WTC11 (cell line): ENCODE results near the gene BLM. TPM values are rescaled to one million over a fixed set of nuclear protein-coding genes. Genes with fewer than 3 reads are reported as not detected.

Source experiments
- ATAC-seq: fragments of 200-7000 bp; cut with Tn5 transposase; 2 replicates; pipeline ENCODE4 v1.10.0; 2021; ENCODE audit warnings: mild to moderate bottlenecking, moderate library complexity
- CTCF ChIA-PET: fragments of 300-600 bp; sonication (Branson Sonifier 250); formaldehyde crosslinking; loops from one replicate; lab custom pipeline; 2021; ENCODE audit warnings: antibody characterized with exemption; lab: Charles Lee
- POLR2A ChIA-PET: fragments of 350-600 bp; sonication (Branson Sonifier 250); formaldehyde crosslinking; loops from one replicate; lab custom pipeline; 2021; ENCODE audit warnings: antibody characterized with exemption; lab: Charles Lee
- DNase-seq: peaks from one replicate; pipeline ENCODE4 v3.0.0; 2021; ENCODE audit warnings: low spot score
- H3K27ac Mint-ChIP-seq: 2 replicates; pipeline ENCODE4 v1.8.0; 2021; ENCODE audit warnings: mixed read lengths
- H3K27me3 Mint-ChIP-seq: 2 replicates; pipeline ENCODE4 v1.8.0; 2021; ENCODE audit warnings: low read depth, mild to moderate bottlenecking, moderate library complexity, mixed read lengths
- H3K36me3 Mint-ChIP-seq: 2 replicates; pipeline ENCODE4 v1.8.0; 2021; ENCODE audit warnings: mixed read lengths
- H3K4me1 Mint-ChIP-seq: 2 replicates; pipeline ENCODE4 v1.8.0; 2022; ENCODE audit warnings: mixed read lengths
- H3K4me3 Mint-ChIP-seq: 2 replicates; pipeline ENCODE4 v1.8.0; 2021; ENCODE audit warnings: mild to moderate bottlenecking, moderate library complexity, mixed read lengths
- H3K9me3 Mint-ChIP-seq: 2 replicates; pipeline ENCODE4 v1.8.0; 2021; ENCODE audit warnings: mixed read lengths
- ATF1 ChIP-seq: sonication (generic); formaldehyde crosslinking; IDR thresholded peaks from 2 replicates; pipeline ENCODE4 v1.8.1; 2023; ENCODE audit warnings: mild to moderate bottlenecking, moderate library complexity, missing genetic modification reagents
- FOXJ3 ChIP-seq: sonication (generic); formaldehyde crosslinking; IDR thresholded peaks from 2 replicates; pipeline ENCODE4 v1.9.0; 2021; ENCODE audit warnings: missing genetic modification reagents, mild to moderate bottlenecking, borderline replicate concordance
- FOXK1 ChIP-seq: sonication (generic); formaldehyde crosslinking; IDR thresholded peaks from 2 replicates; pipeline ENCODE4 v1.8.0; 2022; ENCODE audit warnings: mild to moderate bottlenecking, moderate library complexity, missing genetic modification reagents
- GRHL2 ChIP-seq: fragments of 250-450 bp; sonication (Bioruptor Pico); IDR thresholded peaks from 2 replicates; pipeline ENCODE4 v1.8.0; 2022; ENCODE audit warnings: mild to moderate bottlenecking, moderate library complexity; ENCODE audit not compliant: insufficient replicate concordance, severe bottlenecking
- HMGA2 ChIP-seq: fragments of 250-450 bp; sonication (Bioruptor Pico); IDR thresholded peaks from 2 replicates; pipeline ENCODE4 v1.4.0; 2021; ENCODE audit warnings: mild to moderate bottlenecking, moderate library complexity
- IRF2 ChIP-seq: sonication (generic); formaldehyde crosslinking; IDR thresholded peaks from 2 replicates; pipeline ENCODE4 v1.8.0; 2022; ENCODE audit warnings: low read depth, missing genetic modification reagents, borderline replicate concordance
- KAT7 ChIP-seq: sonication (generic); formaldehyde crosslinking; IDR thresholded peaks from 2 replicates; pipeline ENCODE4 v1.8.1; 2023; ENCODE audit warnings: missing genetic modification reagents, mild to moderate bottlenecking, borderline replicate concordance
- SMAD3 ChIP-seq: sonication (generic); formaldehyde crosslinking; IDR thresholded peaks from 2 replicates; pipeline ENCODE4 v1.8.0; 2022; ENCODE audit warnings: missing genetic modification reagents, mild to moderate bottlenecking, borderline replicate concordance
- TEAD1 ChIP-seq: sonication (generic); formaldehyde crosslinking; IDR thresholded peaks from 2 replicates; pipeline ENCODE4 v1.8.0; 2022; ENCODE audit warnings: mild to moderate bottlenecking, missing genetic modification reagents
- ZBTB21 ChIP-seq: sonication (generic); formaldehyde crosslinking; IDR thresholded peaks from 2 replicates; pipeline ENCODE4 v1.8.1; 2023; ENCODE audit warnings: mild to moderate bottlenecking, missing genetic modification reagents, borderline replicate concordance
- ZNF138 ChIP-seq: sonication (generic); formaldehyde crosslinking; conservative IDR thresholded peaks from 2 replicates; pipeline ENCODE4 v1.8.1; 2022; ENCODE audit warnings: mild to moderate bottlenecking, moderate library complexity, missing genetic modification reagents
- ZNF219 ChIP-seq: sonication (generic); formaldehyde crosslinking; IDR thresholded peaks from 2 replicates; pipeline ENCODE4 v1.8.0; 2023; ENCODE audit warnings: missing genetic modification reagents, mild to moderate bottlenecking, borderline replicate concordance
- ZNF396 ChIP-seq: fragments of 250-450 bp; sonication (Bioruptor Pico); IDR thresholded peaks from 2 replicates; pipeline ENCODE4 v1.8.0; 2021; ENCODE audit warnings: mild to moderate bottlenecking, moderate library complexity, borderline replicate concordance
- ZNF423 ChIP-seq: fragments of 250-450 bp; sonication (Bioruptor Pico); IDR thresholded peaks from 2 replicates; pipeline ENCODE4 v2.1.2; 2022; ENCODE audit warnings: mild to moderate bottlenecking, moderate library complexity
- total RNA-seq: library from RNA; stranded (reverse); gene quantifications from 3 replicates; pipeline ENCODE4 v1.2.3, GENCODE V29; 2021
- TF ChIP-seq, protein P1 (sequence below): sonication (generic); formaldehyde crosslinking; IDR thresholded peaks from 2 replicates; pipeline ENCODE4 v1.8.1; 2022; ENCODE audit warnings: mild to moderate bottlenecking, moderate library complexity, missing genetic modification reagents
- TF ChIP-seq, protein P2 (sequence below): fragments of 200-600 bp; IDR thresholded peaks from 2 replicates; pipeline ENCODE4 v1.8.0; 2022; ENCODE audit warnings: antibody characterized with exemption
- TF ChIP-seq, protein P3 (sequence below): sonication (generic); formaldehyde crosslinking; IDR thresholded peaks from 2 replicates; pipeline ENCODE4 v1.8.1; 2023; ENCODE audit warnings: mild to moderate bottlenecking, missing genetic modification reagents, moderate library complexity
- TF ChIP-seq, protein P4 (sequence below): sonication (generic); formaldehyde crosslinking; conservative IDR thresholded peaks from 2 replicates; pipeline ENCODE4 v1.8.1; 2022; ENCODE audit warnings: mild to moderate bottlenecking, missing genetic modification reagents
- TF ChIP-seq, protein P5 (sequence below): sonication (generic); formaldehyde crosslinking; conservative IDR thresholded peaks from 2 replicates; pipeline ENCODE4 v1.8.1; 2023; ENCODE audit warnings: mild to moderate bottlenecking, low read depth, missing genetic modification reagents, moderate library complexity
- TF ChIP-seq, protein P6 (sequence below): sonication (generic); formaldehyde crosslinking; IDR thresholded peaks from 2 replicates; pipeline ENCODE4 v1.8.0; 2022; ENCODE audit warnings: missing genetic modification reagents
- TF ChIP-seq, protein P7 (sequence below): sonication (generic); formaldehyde crosslinking; IDR thresholded peaks from 2 replicates; pipeline ENCODE4 v1.8.0; 2022; ENCODE audit warnings: mild to moderate bottlenecking, missing genetic modification reagents

BLM gene
- total RNA-seq, 1 experiment from 2014 or later, result 40.5 TPM

DNA sequence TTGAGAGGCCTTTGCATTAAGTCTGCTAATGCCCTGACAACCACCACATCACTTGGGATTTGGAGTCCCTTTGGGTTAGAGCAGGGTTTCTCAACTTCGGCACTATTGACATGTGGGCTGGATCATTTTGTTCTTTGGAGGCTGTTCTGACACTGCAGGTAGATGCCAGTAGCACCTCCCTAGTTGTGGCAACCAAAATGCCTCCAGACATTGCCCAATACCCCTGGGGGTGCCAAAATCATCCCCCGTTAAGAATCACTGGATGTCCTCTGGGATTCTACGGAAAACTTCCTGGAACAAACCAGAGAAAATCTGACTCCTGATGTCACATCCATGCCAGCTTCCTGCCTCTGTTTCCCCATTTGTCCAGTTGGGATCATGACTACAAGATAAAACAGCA is 37.2 kb upstream of the BLM start (continued):
- TF ChIP-seq, protein P1, sequence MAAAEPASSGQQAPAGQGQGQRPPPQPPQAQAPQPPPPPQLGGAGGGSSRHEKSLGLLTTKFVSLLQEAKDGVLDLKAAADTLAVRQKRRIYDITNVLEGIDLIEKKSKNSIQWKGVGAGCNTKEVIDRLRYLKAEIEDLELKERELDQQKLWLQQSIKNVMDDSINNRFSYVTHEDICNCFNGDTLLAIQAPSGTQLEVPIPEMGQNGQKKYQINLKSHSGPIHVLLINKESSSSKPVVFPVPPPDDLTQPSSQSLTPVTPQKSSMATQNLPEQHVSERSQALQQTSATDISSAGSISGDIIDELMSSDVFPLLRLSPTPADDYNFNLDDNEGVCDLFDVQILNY, result no peak
- TF ChIP-seq, protein P2, sequence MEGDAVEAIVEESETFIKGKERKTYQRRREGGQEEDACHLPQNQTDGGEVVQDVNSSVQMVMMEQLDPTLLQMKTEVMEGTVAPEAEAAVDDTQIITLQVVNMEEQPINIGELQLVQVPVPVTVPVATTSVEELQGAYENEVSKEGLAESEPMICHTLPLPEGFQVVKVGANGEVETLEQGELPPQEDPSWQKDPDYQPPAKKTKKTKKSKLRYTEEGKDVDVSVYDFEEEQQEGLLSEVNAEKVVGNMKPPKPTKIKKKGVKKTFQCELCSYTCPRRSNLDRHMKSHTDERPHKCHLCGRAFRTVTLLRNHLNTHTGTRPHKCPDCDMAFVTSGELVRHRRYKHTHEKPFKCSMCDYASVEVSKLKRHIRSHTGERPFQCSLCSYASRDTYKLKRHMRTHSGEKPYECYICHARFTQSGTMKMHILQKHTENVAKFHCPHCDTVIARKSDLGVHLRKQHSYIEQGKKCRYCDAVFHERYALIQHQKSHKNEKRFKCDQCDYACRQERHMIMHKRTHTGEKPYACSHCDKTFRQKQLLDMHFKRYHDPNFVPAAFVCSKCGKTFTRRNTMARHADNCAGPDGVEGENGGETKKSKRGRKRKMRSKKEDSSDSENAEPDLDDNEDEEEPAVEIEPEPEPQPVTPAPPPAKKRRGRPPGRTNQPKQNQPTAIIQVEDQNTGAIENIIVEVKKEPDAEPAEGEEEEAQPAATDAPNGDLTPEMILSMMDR, result no peak
- TF ChIP-seq HMGA2 (CRISPR knock-in tag) (no peak), GRHL2 (CRISPR knock-in tag) (no peak)
- TF ChIP-seq, protein P3, sequence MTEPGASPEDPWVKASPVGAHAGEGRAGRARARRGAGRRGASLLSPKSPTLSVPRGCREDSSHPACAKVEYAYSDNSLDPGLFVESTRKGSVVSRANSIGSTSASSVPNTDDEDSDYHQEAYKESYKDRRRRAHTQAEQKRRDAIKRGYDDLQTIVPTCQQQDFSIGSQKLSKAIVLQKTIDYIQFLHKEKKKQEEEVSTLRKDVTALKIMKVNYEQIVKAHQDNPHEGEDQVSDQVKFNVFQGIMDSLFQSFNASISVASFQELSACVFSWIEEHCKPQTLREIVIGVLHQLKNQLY (CRISPR knock-in tag), result no peak
- TF ChIP-seq, protein P4, sequence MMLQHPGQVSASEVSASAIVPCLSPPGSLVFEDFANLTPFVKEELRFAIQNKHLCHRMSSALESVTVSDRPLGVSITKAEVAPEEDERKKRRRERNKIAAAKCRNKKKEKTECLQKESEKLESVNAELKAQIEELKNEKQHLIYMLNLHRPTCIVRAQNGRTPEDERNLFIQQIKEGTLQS (CRISPR knock-in tag), result no peak
- TF ChIP-seq, protein P5, sequence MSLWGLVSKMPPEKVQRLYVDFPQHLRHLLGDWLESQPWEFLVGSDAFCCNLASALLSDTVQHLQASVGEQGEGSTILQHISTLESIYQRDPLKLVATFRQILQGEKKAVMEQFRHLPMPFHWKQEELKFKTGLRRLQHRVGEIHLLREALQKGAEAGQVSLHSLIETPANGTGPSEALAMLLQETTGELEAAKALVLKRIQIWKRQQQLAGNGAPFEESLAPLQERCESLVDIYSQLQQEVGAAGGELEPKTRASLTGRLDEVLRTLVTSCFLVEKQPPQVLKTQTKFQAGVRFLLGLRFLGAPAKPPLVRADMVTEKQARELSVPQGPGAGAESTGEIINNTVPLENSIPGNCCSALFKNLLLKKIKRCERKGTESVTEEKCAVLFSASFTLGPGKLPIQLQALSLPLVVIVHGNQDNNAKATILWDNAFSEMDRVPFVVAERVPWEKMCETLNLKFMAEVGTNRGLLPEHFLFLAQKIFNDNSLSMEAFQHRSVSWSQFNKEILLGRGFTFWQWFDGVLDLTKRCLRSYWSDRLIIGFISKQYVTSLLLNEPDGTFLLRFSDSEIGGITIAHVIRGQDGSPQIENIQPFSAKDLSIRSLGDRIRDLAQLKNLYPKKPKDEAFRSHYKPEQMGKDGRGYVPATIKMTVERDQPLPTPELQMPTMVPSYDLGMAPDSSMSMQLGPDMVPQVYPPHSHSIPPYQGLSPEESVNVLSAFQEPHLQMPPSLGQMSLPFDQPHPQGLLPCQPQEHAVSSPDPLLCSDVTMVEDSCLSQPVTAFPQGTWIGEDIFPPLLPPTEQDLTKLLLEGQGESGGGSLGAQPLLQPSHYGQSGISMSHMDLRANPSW (CRISPR knock-in tag), result no peak

DNA sequence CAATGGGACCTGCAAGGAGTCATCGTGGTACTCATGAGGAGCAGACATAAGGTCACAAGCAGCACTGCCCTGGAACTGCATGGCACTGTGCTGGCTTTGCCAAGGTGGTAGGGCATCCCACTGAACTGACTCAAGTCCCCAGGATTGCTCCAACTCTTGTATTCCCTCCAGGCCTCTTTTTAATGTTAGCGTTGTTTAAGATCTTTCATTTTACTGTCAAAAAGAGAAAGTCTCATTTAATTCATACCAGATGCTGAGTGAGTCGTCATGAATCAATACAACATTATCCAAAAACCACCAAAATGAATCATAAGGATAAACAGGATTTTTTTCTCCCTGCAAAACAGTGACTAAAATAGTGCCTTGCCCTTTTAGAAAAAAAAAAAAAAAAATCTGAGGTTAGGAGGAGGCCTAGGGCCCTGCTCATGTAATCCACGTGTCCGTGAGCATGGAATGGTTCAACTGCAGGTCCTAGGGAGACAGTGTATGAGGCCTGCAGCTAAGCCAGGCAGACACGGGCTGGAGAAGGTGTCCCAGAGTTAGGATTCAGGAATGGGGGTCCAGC is 36.7 kb upstream of the BLM start:
- no peak overlapping the region for H3K4me3 Mint-ChIP-seq
- ATAC-seq, result no peak
- POLR2A ChIA-PET, result no interaction called here
- H3K36me3 Mint-ChIP-seq, result no peaks in the 10 kb centered on the region
- H3K9me3 Mint-ChIP-seq, result no peaks in the 10 kb centered on the region; the same call in 1 of the 2 replicates
- no peak for DNase-seq
- H3K4me1 Mint-ChIP-seq, result 0 out of 2 replicates have a peak, but pooled peaks cover 3% of the 10 kb centered on the region
- H3K27ac Mint-ChIP-seq, result no peak overlapping the region
- TF ChIP-seq ZNF396 (CRISPR knock-in tag) (no peak), ZBTB21 (no peak), ZNF138 (CRISPR knock-in tag) (no peak), SMAD3 (CRISPR knock-in tag) (no peak), ATF1 (CRISPR knock-in tag) (no peak), ZNF423 (CRISPR knock-in tag) (no peak), TEAD1 (CRISPR knock-in tag) (no peak), FOXK1 (CRISPR knock-in tag) (no peak), IRF2 (no peak), ZNF219 (CRISPR knock-in tag) (no peak), KAT7 (CRISPR knock-in tag) (no peak), FOXJ3 (CRISPR knock-in tag) (no peak)
- TF ChIP-seq, protein P6, sequence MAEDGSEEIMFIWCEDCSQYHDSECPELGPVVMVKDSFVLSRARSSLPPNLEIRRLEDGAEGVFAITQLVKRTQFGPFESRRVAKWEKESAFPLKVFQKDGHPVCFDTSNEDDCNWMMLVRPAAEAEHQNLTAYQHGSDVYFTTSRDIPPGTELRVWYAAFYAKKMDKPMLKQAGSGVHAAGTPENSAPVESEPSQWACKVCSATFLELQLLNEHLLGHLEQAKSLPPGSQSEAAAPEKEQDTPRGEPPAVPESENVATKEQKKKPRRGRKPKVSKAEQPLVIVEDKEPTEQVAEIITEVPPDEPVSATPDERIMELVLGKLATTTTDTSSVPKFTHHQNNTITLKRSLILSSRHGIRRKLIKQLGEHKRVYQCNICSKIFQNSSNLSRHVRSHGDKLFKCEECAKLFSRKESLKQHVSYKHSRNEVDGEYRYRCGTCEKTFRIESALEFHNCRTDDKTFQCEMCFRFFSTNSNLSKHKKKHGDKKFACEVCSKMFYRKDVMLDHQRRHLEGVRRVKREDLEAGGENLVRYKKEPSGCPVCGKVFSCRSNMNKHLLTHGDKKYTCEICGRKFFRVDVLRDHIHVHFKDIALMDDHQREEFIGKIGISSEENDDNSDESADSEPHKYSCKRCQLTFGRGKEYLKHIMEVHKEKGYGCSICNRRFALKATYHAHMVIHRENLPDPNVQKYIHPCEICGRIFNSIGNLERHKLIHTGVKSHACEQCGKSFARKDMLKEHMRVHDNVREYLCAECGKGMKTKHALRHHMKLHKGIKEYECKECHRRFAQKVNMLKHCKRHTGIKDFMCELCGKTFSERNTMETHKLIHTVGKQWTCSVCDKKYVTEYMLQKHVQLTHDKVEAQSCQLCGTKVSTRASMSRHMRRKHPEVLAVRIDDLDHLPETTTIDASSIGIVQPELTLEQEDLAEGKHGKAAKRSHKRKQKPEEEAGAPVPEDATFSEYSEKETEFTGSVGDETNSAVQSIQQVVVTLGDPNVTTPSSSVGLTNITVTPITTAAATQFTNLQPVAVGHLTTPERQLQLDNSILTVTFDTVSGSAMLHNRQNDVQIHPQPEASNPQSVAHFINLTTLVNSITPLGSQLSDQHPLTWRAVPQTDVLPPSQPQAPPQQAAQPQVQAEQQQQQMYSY (CRISPR knock-in tag), result no peak
- TF ChIP-seq, protein P7, sequence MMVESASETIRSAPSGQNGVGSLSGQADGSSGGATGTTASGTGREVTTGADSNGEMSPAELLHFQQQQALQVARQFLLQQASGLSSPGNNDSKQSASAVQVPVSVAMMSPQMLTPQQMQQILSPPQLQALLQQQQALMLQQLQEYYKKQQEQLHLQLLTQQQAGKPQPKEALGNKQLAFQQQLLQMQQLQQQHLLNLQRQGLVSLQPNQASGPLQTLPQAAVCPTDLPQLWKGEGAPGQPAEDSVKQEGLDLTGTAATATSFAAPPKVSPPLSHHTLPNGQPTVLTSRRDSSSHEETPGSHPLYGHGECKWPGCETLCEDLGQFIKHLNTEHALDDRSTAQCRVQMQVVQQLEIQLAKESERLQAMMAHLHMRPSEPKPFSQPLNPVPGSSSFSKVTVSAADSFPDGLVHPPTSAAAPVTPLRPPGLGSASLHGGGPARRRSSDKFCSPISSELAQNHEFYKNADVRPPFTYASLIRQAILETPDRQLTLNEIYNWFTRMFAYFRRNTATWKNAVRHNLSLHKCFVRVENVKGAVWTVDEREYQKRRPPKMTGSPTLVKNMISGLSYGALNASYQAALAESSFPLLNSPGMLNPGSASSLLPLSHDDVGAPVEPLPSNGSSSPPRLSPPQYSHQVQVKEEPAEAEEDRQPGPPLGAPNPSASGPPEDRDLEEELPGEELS (CRISPR knock-in tag), result no peak
- CTCF ChIA-PET, result no interaction called here
- no peaks in the 10 kb centered on the region for H3K27me3 Mint-ChIP-seq
